Type B pancreatic cell (in vitro differentiated cells): ENCODE results near the gene TRIM45. TPM values are rescaled to one million over a fixed set of nuclear protein-coding genes. Genes with fewer than 3 reads are reported as not detected.
"Not testable (repeated sequence)": the region's sequence is repeated elsewhere in the genome, so short reads cannot be mapped to it uniquely, and the experiment has no call there.

Experiments used
- DNase-seq: peaks from one replicate; pipeline ENCODE4 v3.0.0; 2021; ENCODE audit warnings: mixed read lengths; ENCODE audit not compliant: unreplicated experiment; ENCODE audit errors: extremely low spot score
- H3K27ac Mint-ChIP-seq: 2 replicates; pipeline ENCODE4 v1.8.0; 2021; ENCODE audit warnings: mild to moderate bottlenecking, mixed read lengths
- H3K27me3 Mint-ChIP-seq: 2 replicates; pipeline ENCODE4 v1.8.0; 2021; ENCODE audit warnings: mixed read lengths
- H3K36me3 Mint-ChIP-seq: 2 replicates; pipeline ENCODE4 v1.8.0; 2021; ENCODE audit warnings: mixed read lengths
- H3K4me1 Mint-ChIP-seq: one replicate; pipeline ENCODE4 v1.8.0; 2021; ENCODE audit warnings: mixed read lengths; ENCODE audit not compliant: unreplicated experiment
- H3K4me3 Mint-ChIP-seq: 2 replicates; pipeline ENCODE4 v1.8.0; 2021; ENCODE audit warnings: mild to moderate bottlenecking, mixed read lengths
- H3K9me3 Mint-ChIP-seq: 2 replicates; pipeline ENCODE4 v1.8.0; 2021; ENCODE audit warnings: mixed read lengths
- CTCF ChIP-seq: fragments of 200-600 bp; sonication (generic); conservative IDR thresholded peaks from 2 replicates; pipeline ENCODE4 v1.5.0; 2021; ENCODE audit warnings: antibody characterized with exemption, mild to moderate bottlenecking
- total RNA-seq: library from RNA; stranded (reverse); gene quantifications from 2 replicates; pipeline ENCODE4 v1.2.1, GENCODE V29; 2021; ENCODE audit warnings: low replicate concordance

The TRIM45 gene
- total RNA-seq, 1 donor from 2014 or later: 23.3 TPM

GRCh38 chr1:117162816-117163215 is 41.3 kb upstream of the TRIM45 start:
- H3K9me3 Mint-ChIP-seq: no peaks in the 10 kb centered on the region
- peaks cover 5% of the 10 kb centered on the region for H3K36me3 Mint-ChIP-seq
- no peaks in the 10 kb centered on the region for H3K27me3 Mint-ChIP-seq
- H3K27ac Mint-ChIP-seq: no peak overlapping the region
- H3K4me1 Mint-ChIP-seq: peaks cover 22% of the 10 kb centered on the region
- no peak overlapping the region for H3K4me3 Mint-ChIP-seq
- no peak for TF ChIP-seq CTCF
- DNase-seq: no peak

GRCh38 chr1:117161887-117162286 is 40.3 kb upstream of the TRIM45 start:
- no peaks in the 10 kb centered on the region for H3K27me3 Mint-ChIP-seq
- DNase-seq: no peak

GRCh38 chr1:117151305-117151704 is 29.8 kb upstream of the TRIM45 start:
- peaks cover 30% of the 10 kb centered on the region for H3K4me1 Mint-ChIP-seq
- not testable (repeated sequence) for H3K36me3 Mint-ChIP-seq, H3K4me3 Mint-ChIP-seq, H3K27ac Mint-ChIP-seq, H3K27me3 Mint-ChIP-seq, H3K9me3 Mint-ChIP-seq, DNase-seq

More at GRCh38 chr1:117161887-117162286, 40.3 kb upstream of the TRIM45 start:
- H3K9me3 Mint-ChIP-seq: no peaks in the 10 kb centered on the region
- H3K36me3 Mint-ChIP-seq: peaks cover 5% of the 10 kb centered on the region
- H3K4me1 Mint-ChIP-seq: peaks cover 22% of the 10 kb centered on the region
- no peak overlapping the region for H3K27ac Mint-ChIP-seq
- TF ChIP-seq CTCF: no peak
- no peak overlapping the region for H3K4me3 Mint-ChIP-seq

GRCh38 chr1:117150316-117150715 is 28.8 kb upstream of the TRIM45 start:
- Mint-ChIP-seq H3K27ac (no peak overlapping the region), H3K36me3 (no peaks in the 10 kb centered on the region), H3K27me3 (no peaks in the 10 kb centered on the region), H3K4me1 (peaks cover 35% of the 10 kb centered on the region), H3K9me3 (no peaks in the 10 kb centered on the region), H3K4me3 (no peak overlapping the region)
- DNase-seq: no peak
- no peak for TF ChIP-seq CTCF

- no peak overlapping the region for H3K4me3 Mint-ChIP-seq
- no peaks in the 10 kb centered on the region for H3K36me3 Mint-ChIP-seq
- H3K4me1 Mint-ChIP-seq: peaks cover 39% of the 10 kb centered on the region
- H3K27ac Mint-ChIP-seq: peak overlapping the region; percentile 1
- no peaks in the 10 kb centered on the region for H3K9me3 Mint-ChIP-seq
- H3K27me3 Mint-ChIP-seq: no peaks in the 10 kb centered on the region
- DNase-seq: no peak
- TF ChIP-seq CTCF: no peak
Measured at GRCh38 chr1:117147856-117148588, 26.5 kb upstream of the TRIM45 start.

GRCh38 chr1:117147341-117147831 is 25.8 kb upstream of the TRIM45 start:
- Mint-ChIP-seq H3K36me3 (no peaks in the 10 kb centered on the region), H3K27me3 (no peaks in the 10 kb centered on the region), H3K4me3 (no peak overlapping the region), H3K9me3 (no peaks in the 10 kb centered on the region), H3K27ac (no peak overlapping the region), H3K4me1 (peaks cover 39% of the 10 kb centered on the region)
- no peak for TF ChIP-seq CTCF
- DNase-seq: no peak
